GM12878 (cell line): Measurements from ENCODE around the gene AOAH. TPM values are rescaled to one million over a fixed set of nuclear protein-coding genes. Genes with fewer than 3 reads are reported as not detected.

Experiments
- ATAC-seq: fragments of 200-7000 bp; cut with Tn5 transposase; 3 replicates; pipeline ENCODE4 v1.9.1; 2020; ENCODE audit warnings: mild to moderate bottlenecking, moderate library complexity
- BruUV-seq: library from RNA; stranded (reverse); fragments of 400-500 nt; replicated peaks from 2 replicates; lab custom pipeline; 2021; lab: Mats Ljungman, UMichigan
- CTCF ChIA-PET: fragments of 300-600 bp; sonication (Branson Sonifier 250); formaldehyde crosslinking; extraction: SDS; loops from one replicate; lab custom pipeline; 2021; ENCODE audit warnings: inconsistent platforms; lab: Yijun Ruan, JAX
- POLR2A ChIA-PET: fragments of 350-600 bp; formaldehyde crosslinking; extraction: SDS; loops from one replicate; lab custom pipeline; 2021; ENCODE audit warnings: inconsistent platforms; lab: Charles Lee
- RAD21 ChIA-PET: fragments of 300-600 bp; sonication (Branson Sonifier 250); formaldehyde crosslinking; loops from one replicate; lab custom pipeline; 2023; ENCODE audit warnings: antibody characterized with exemption; ENCODE audit not compliant: unreplicated experiment; lab: Charles Lee
- SMC1A ChIA-PET: fragments of 300-600 bp; sonication (Branson Sonifier 250); formaldehyde crosslinking; loops from one replicate; lab custom pipeline; 2023; ENCODE audit not compliant: unreplicated experiment, uncharacterized antibody; lab: Charles Lee
- DNase-seq: peaks from one replicate; pipeline ENCODE4 v3.0.0-alpha.2; 2011; ENCODE audit warnings: low read depth, low spot score
- FAIRE-seq: peaks from 3 replicates; lab custom pipeline; 2011; peaks lifted over from hg19 to GRCh38; lab: Jason Lieb, UNC
- H2AFZ ChIP-seq: 2 replicates; pipeline ENCODE4 v1.6.0; 2011; ENCODE audit warnings: low read depth, low read length, control low read depth; ENCODE audit not compliant: control insufficient read depth
- H3K27ac ChIP-seq: 2 replicates; pipeline ENCODE4 v1.5.1; 2011; ENCODE audit warnings: control low read depth; ENCODE audit not compliant: control insufficient read depth, insufficient read depth
- H3K27me3 ChIP-seq, 2 experiments: replicated peaks in 1 of 2; 2 replicates each; pipeline versions ENCODE4 v1.6.0 to v1.6.1; 2011; ENCODE audit warnings: low read length in 1 of 2; ENCODE audit not compliant: control insufficient read depth in 2 of 2, insufficient read depth in 2 of 2
- H3K36me3 ChIP-seq, 2 experiments: 2 replicates each; pipeline ENCODE4 v1.5.1; 2011; ENCODE audit warnings: low read length in 1 of 2; ENCODE audit not compliant: control insufficient read depth in 2 of 2, insufficient read depth in 2 of 2
- H3K4me1 ChIP-seq: 2 replicates; pipeline ENCODE4 v1.6.1; 2011; ENCODE audit warnings: mild to moderate bottlenecking, low read length, moderate library complexity, mixed read lengths; ENCODE audit not compliant: control insufficient read depth, insufficient read depth
- H3K4me2 ChIP-seq: 2 replicates; pipeline ENCODE4 v1.6.0; 2011; ENCODE audit warnings: control low read depth; ENCODE audit not compliant: control insufficient read depth, insufficient read depth
- H3K4me3 ChIP-seq: fragments of 200-600 bp; sonication (generic); 2 replicates; pipeline ENCODE4 v1.5.1; 2016
- H3K79me2 ChIP-seq: 2 replicates; pipeline ENCODE4 v1.6.0; 2011; ENCODE audit warnings: low read length; ENCODE audit not compliant: control insufficient read depth, insufficient read depth
- H3K9ac ChIP-seq: 2 replicates; pipeline ENCODE4 v1.8.0; 2011; ENCODE audit warnings: low read length, control low read depth, mixed read lengths; ENCODE audit not compliant: control insufficient read depth, insufficient read depth
- H3K9me3 ChIP-seq: replicated peaks from 3 replicates; pipeline ENCODE4 v1.5.1; 2011; ENCODE audit warnings: mild to moderate bottlenecking, low read length; ENCODE audit not compliant: control insufficient read depth, insufficient read depth
- H4K20me1 ChIP-seq: 2 replicates; pipeline ENCODE4 v1.6.0; 2011; ENCODE audit not compliant: control insufficient read depth, insufficient read depth
- ATF7 ChIP-seq: fragments of 450-650 bp; IDR thresholded peaks from 2 replicates; pipeline ENCODE4 v1.6.1; 2016; ENCODE audit warnings: low read depth, mild to moderate bottlenecking
- BACH1 ChIP-seq: fragments of 450-650 bp; IDR thresholded peaks from 2 replicates; pipeline ENCODE4 v1.6.1; 2017; ENCODE audit warnings: mild to moderate bottlenecking, borderline replicate concordance
- CHD2 ChIP-seq: IDR thresholded peaks from 2 replicates; pipeline ENCODE4 v1.6.1; 2011; ENCODE audit warnings: low read depth, low read length, improper control_type of control experiment, borderline replicate concordance
- EZH2 ChIP-seq: IDR thresholded peaks from 2 replicates; pipeline ENCODE4 v1.6.1; 2012; ENCODE audit warnings: low read depth, mild to moderate bottlenecking, control low read depth, inconsistent platforms, low read length, borderline replicate concordance; ENCODE audit not compliant: control insufficient read depth
- IKZF1 ChIP-seq: fragments of 450-650 bp; conservative IDR thresholded peaks from 2 replicates; pipeline ENCODE4 v1.6.1; 2017; ENCODE audit warnings: antibody characterized with exemption, mild to moderate bottlenecking
- LARP7 ChIP-seq: fragments of 450-650 bp; IDR thresholded peaks from 2 replicates; pipeline ENCODE4 v1.6.1; 2017; ENCODE audit warnings: mild to moderate bottlenecking
- PKNOX1 ChIP-seq: fragments of 450-650 bp; IDR thresholded peaks from 2 replicates; pipeline ENCODE4 v1.6.1; 2016; ENCODE audit warnings: mild to moderate bottlenecking
- RELA ChIP-seq: fragments of 450-650 bp; IDR thresholded peaks from 2 replicates; pipeline ENCODE4 v1.8.0; 2014; ENCODE audit warnings: borderline replicate concordance; ENCODE audit not compliant: partially characterized antibody
- RFX5 ChIP-seq: IDR thresholded peaks from 2 replicates; pipeline ENCODE4 v1.6.1; 2011; ENCODE audit warnings: low read depth, low read length, improper control_type of control experiment
- SIX5 ChIP-seq: IDR thresholded peaks from 2 replicates; pipeline ENCODE4 v1.6.1; 2011; ENCODE audit warnings: mild to moderate bottlenecking, low read depth, low read length, moderate library complexity; ENCODE audit not compliant: severe bottlenecking
- SMARCA5 ChIP-seq: fragments of 450-650 bp; IDR thresholded peaks from 2 replicates; pipeline ENCODE4 v1.6.1; 2017; ENCODE audit warnings: mild to moderate bottlenecking
- SRF ChIP-seq, 2 experiments: IDR thresholded peaks; 2 replicates each; pipeline ENCODE4 v1.6.1; 2011; ENCODE audit warnings: low read depth in 2 of 2, low read length in 2 of 2, mild to moderate bottlenecking in 1 of 2, moderate library complexity in 1 of 2
- STAT3 ChIP-seq: IDR thresholded peaks from 2 replicates; pipeline ENCODE4 v1.6.1; 2011; ENCODE audit warnings: low read depth, low read length, improper control_type of control experiment
- ZBTB11 ChIP-seq: fragments of 450-650 bp; formaldehyde crosslinking; IDR thresholded peaks from 2 replicates; pipeline ENCODE4 v1.5.0; 2022; ENCODE audit warnings: mild to moderate bottlenecking, missing genetic modification characterization
- ZNF24 ChIP-seq: fragments of 450-650 bp; IDR thresholded peaks from 2 replicates; pipeline ENCODE4 v1.6.1; 2017; ENCODE audit warnings: antibody characterized with exemption, mild to moderate bottlenecking
- ZZZ3 ChIP-seq: IDR thresholded peaks from 2 replicates; pipeline ENCODE4 v1.6.1; 2011; ENCODE audit warnings: low read depth; ENCODE audit not compliant: control insufficient read depth, insufficient read length
- WGBS: methylation state at CpG from one replicate; pipeline ENCODE4 v1.1.6; 2016; ENCODE audit warnings: low lambda C conversion rate; ENCODE audit not compliant: insufficient replicate concordance, insufficient coverage; ENCODE audit errors: missing lambda C conversion rate; 5-methylcytosine and 5-hydroxymethylcytosine counted together
- in situ Hi-C: fragments of 300-500 bp; cut with MboI; formaldehyde crosslinking; loops from 9 replicates; pipeline ENCODE4 v1.14.3; 2018; ENCODE audit warnings: mixed read lengths
- intact Hi-C: fragments of 100-400 bp; cut with micrococcal nuclease; formaldehyde crosslinking; loops from one replicate; pipeline ENCODE4 v1.14.2; 2022; ENCODE audit not compliant: unreplicated experiment
- polyA plus RNA-seq, 11 experiments: library from polyadenylated mRNA; depleted of rRNA in 4 of 11; unstranded in 6 of 11; stranded (reverse) in 5 of 11; fragments of >200 nt; fragmentation: Nextera tagmentation in 4 of 11; fragmentation: Illumina TruSeq in 1 of 11; extraction: Ambion mirVana in 4 of 11; extraction: Trizol in 1 of 11; gene quantifications; 1 replicate in 1 of 11; 2 replicates in 10 of 11; pipeline versions ENCODE4 v1.2.1 to v1.2.3, GENCODE V29; 2011 to 2016; ENCODE audit warnings: inconsistent platforms in 2 of 11, missing spikeins in 2 of 11, low read depth in 1 of 11
- total RNA-seq, 4 experiments: library from RNA; depleted of rRNA in 3 of 4; stranded (reverse); fragments of >200 nt in 3 of 4; fragmentation: Illumina TruSeq in 1 of 4; extraction: Trizol in 1 of 4; gene quantifications; 2 replicates each; pipeline versions ENCODE4 v1.2.1 to v1.2.3, GENCODE V29; 2013 to 2021
- TF ChIP-seq, protein P1 (sequence below): fragments of 450-650 bp; IDR thresholded peaks from 2 replicates; pipeline ENCODE4 v1.6.1; 2018; ENCODE audit warnings: mild to moderate bottlenecking, low read depth, moderate library complexity; ENCODE audit not compliant: partially characterized antibody
- TF ChIP-seq, protein P2 (sequence below): IDR thresholded peaks from 2 replicates; pipeline ENCODE4 v1.6.1; 2012; ENCODE audit warnings: low read depth, low read length, improper control_type of control experiment

AOAH gene
- total and polyA plus RNA-seq, 10 of the 15 experiments (the other 5 are each of a cell fraction or from before 2014, with no cell fraction given) = 0.32 to 2.8 (median 1.4) TPM

DNA sequence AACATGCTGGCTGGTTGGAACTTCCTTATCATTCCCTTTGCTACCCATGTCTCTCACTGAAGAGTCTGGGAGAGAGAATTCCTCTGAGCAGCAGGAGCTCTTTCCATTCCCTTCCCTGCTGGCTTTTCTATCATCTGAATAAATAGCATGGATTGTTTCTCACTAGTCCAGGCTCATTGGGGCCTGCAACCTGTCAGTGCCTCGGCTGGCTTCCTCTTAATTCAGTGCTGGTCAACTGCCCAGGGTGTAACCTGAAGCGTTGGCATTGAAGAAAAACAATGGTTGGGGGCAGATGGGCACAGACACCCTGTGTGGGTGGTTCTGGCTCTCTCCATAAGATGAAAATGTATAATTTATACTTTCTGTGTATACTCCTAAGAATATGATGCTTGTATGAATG, 179.0 kb downstream of the AOAH start:
- CTCF ChIA-PET = no interaction called here

More for the DNA sequence above, 179.0 kb downstream of the AOAH start:
- 2% methylated on average over 2 of the region's 2 CpGs for WGBS
- Histone ChIP-seq H3K9me3 (no peaks in the 10 kb centered on the region), H3K36me3 (no peaks in the 10 kb centered on the region), H2AFZ (no peak overlapping the region), H3K4me2 (no peak overlapping the region), H4K20me1 (no peaks in the 10 kb centered on the region), H3K4me3 (no peak overlapping the region), H3K4me1 (no peaks in the 10 kb centered on the region), H3K27ac (no peak overlapping the region), H3K79me2 (no peaks in the 10 kb centered on the region), H3K9ac (no peak overlapping the region), H3K27me3 (peaks cover 0 to 2% of the 10 kb centered on the region in 2 experiments; a peak in 1 of 4 replicates)
- DNase-seq = no peak
- SMC1A ChIA-PET = interaction anchor here (1.8 kb wide), 1 partner anchor 17 kb away, joined by 4 read pairs; no protein-coding TSS in a partner anchor
- POLR2A ChIA-PET = no interaction called here
- RAD21 ChIA-PET = no interaction called here
- ATAC-seq = no peak
- no peak for FAIRE-seq
- intact Hi-C loops (no loop called here), in situ Hi-C loops (no loop called here)
- TF ChIP-seq IKZF1 (no peak), ATF7 (no peak), CHD2 (no peak), STAT3 (no peak), BACH1 (no peak), ZNF24 (no peak), RFX5 (no peak), SRF (IDR thresholded peaks at IDR 0.05; ENCODE audit: low read depth in 2 of 2, low read length in 2 of 2) (no peak), LARP7 (no peak), ZBTB11 (CRISPR knock-in tag) (no peak), SIX5 (no peak), SMARCA5 (no peak), EZH2 (no peak), ZZZ3 (no peak), RELA (no peak), PKNOX1 (no peak)
- TF ChIP-seq, protein P1, sequence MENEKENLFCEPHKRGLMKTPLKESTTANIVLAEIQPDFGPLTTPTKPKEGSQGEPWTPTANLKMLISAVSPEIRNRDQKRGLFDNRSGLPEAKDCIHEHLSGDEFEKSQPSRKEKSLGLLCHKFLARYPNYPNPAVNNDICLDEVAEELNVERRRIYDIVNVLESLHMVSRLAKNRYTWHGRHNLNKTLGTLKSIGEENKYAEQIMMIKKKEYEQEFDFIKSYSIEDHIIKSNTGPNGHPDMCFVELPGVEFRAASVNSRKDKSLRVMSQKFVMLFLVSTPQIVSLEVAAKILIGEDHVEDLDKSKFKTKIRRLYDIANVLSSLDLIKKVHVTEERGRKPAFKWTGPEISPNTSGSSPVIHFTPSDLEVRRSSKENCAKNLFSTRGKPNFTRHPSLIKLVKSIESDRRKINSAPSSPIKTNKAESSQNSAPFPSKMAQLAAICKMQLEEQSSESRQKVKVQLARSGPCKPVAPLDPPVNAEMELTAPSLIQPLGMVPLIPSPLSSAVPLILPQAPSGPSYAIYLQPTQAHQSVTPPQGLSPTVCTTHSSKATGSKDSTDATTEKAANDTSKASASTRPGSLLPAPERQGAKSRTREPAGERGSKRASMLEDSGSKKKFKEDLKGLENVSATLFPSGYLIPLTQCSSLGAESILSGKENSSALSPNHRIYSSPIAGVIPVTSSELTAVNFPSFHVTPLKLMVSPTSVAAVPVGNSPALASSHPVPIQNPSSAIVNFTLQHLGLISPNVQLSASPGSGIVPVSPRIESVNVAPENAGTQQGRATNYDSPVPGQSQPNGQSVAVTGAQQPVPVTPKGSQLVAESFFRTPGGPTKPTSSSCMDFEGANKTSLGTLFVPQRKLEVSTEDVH = no peak
- TF ChIP-seq, protein P2, sequence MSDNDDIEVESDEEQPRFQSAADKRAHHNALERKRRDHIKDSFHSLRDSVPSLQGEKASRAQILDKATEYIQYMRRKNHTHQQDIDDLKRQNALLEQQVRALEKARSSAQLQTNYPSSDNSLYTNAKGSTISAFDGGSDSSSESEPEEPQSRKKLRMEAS = no peak
- BruUV-seq = no TSS peak
